ENCODE results near the gene IFNGR1.
A peak's percentile ranks its signal among the peaks of the same experiment; 100 is the strongest.
"Not testable (repeated sequence)": the region's sequence is repeated elsewhere in the genome, so short reads cannot be mapped to it uniquely, and the experiment has no call there.

IFNGR1 gene

GRCh38 chr6:137218917-137219663, at the start of gene IFNGR1:
TSS of gene IFNGR1 (minus strand) at chr6:137219385. CDS start at chr6:137219327, 58 bp downstream.
- DNase-seq, result peak; percentile 98

GRCh38 chr6:137268911-137269310, 49.7 kb upstream of the IFNGR1 start:
- no peak for DNase-seq

- no peak for DNase-seq
Observed at GRCh38 chr6:137266309-137266586, 47.1 kb upstream of the IFNGR1 start.

GRCh38 chr6:137265561-137266308, 46.5 kb upstream of the IFNGR1 start:
- no peak for DNase-seq

GRCh38 chr6:137264311-137265075, 45.3 kb upstream of the IFNGR1 start:
- no peak for DNase-seq

GRCh38 chr6:137261761-137262160, 42.6 kb upstream of the IFNGR1 start:
- no peak for DNase-seq

GRCh38 chr6:137261361-137261760, 42.2 kb upstream of the IFNGR1 start:
- DNase-seq, result no peak

GRCh38 chr6:137260217-137260616, 41.0 kb upstream of the IFNGR1 start:
- DNase-seq, result no peak

- no peak for DNase-seq
Observed at GRCh38 chr6:137259349-137259748, 40.2 kb upstream of the IFNGR1 start.

- no peak for DNase-seq
Observed at GRCh38 chr6:137258170-137258569, 39.0 kb upstream of the IFNGR1 start.

- DNase-seq, result no peak
Observed at GRCh38 chr6:137256350-137257103, 37.3 kb upstream of the IFNGR1 start.

GRCh38 chr6:137254966-137255365, 35.8 kb upstream of the IFNGR1 start:
- DNase-seq, result no peak

GRCh38 chr6:137254430-137254829, 35.2 kb upstream of the IFNGR1 start:
- DNase-seq, result not testable (repeated sequence)

- no peak for DNase-seq
Observed at GRCh38 chr6:137248702-137249101, 29.5 kb upstream of the IFNGR1 start.

- no peak for DNase-seq
Observed at GRCh38 chr6:137247724-137248123, 28.5 kb upstream of the IFNGR1 start.

- DNase-seq, result no peak
Observed at GRCh38 chr6:137246791-137247202, 27.6 kb upstream of the IFNGR1 start.

GRCh38 chr6:137246164-137246563, 27.0 kb upstream of the IFNGR1 start:
- no peak for DNase-seq

GRCh38 chr6:137241481-137242038, 22.4 kb upstream of the IFNGR1 start:
- DNase-seq, result no peak

- DNase-seq, result no peak
Observed at GRCh38 chr6:137240168-137240567, 21.0 kb upstream of the IFNGR1 start.

GRCh38 chr6:137237413-137238170, 18.4 kb upstream of the IFNGR1 start:
- DNase-seq, result no peak

- no peak for DNase-seq
Observed at GRCh38 chr6:137236581-137237355, 17.6 kb upstream of the IFNGR1 start.
